Neural progenitor cell (in vitro differentiated cells): ENCODE measurements around the gene LRRC51.

Source experiments
- CTCF ChIP-seq: fragments of 200-600 bp; sonication (generic); IDR thresholded peaks from 2 replicates; pipeline ENCODE4 v1.5.1; 2017; ENCODE audit warnings: antibody characterized with exemption, mild to moderate bottlenecking
- EZH2 ChIP-seq: fragments of 200-600 bp; sonication (generic); IDR thresholded peaks from 2 replicates; pipeline ENCODE4 v1.6.1; 2017; ENCODE audit warnings: antibody characterized with exemption, mild to moderate bottlenecking, moderate library complexity
- EZH2phosphoT487 ChIP-seq: fragments of 200-600 bp; sonication (generic); IDR thresholded peaks from 2 replicates; pipeline ENCODE4 v1.6.1; 2017; ENCODE audit warnings: antibody characterized with exemption

GRCh38 chr11:72069200-72069599 is 11.4 kb upstream of the LRRC51 start:
- no peak for TF ChIP-seq CTCF
- no peak for TF ChIP-seq EZH2
- TF ChIP-seq EZH2phosphoT487 = no peak
